Ectodermal cell (in vitro differentiated cells): ENCODE results near the gene APMAP.

ENCODE experiments used
- H3K27ac ChIP-seq: 2 replicates; pipeline ENCODE4 v1.7.0; 2013; ENCODE audit warnings: mild to moderate bottlenecking, low read depth, low read length; ENCODE audit not compliant: insufficient read depth, poor library complexity, severe bottlenecking
- H3K27me3 ChIP-seq: 2 replicates; pipeline ENCODE4 v1.7.0; 2013; ENCODE audit warnings: mild to moderate bottlenecking, low read length; ENCODE audit not compliant: insufficient read depth, control insufficient read depth, poor library complexity, severe bottlenecking
- H3K36me3 ChIP-seq: one replicate; pipeline ENCODE4 v1.7.0; 2013; ENCODE audit warnings: low read length; ENCODE audit not compliant: control insufficient read depth, insufficient read depth
- H3K4me1 ChIP-seq: one replicate; pipeline ENCODE4 v1.7.0; 2013; ENCODE audit warnings: low read length; ENCODE audit not compliant: control insufficient read depth, insufficient read depth
- H3K4me3 ChIP-seq: 2 replicates; pipeline ENCODE4 v1.7.0; 2013; ENCODE audit warnings: low read depth, low read length, control low read depth; ENCODE audit not compliant: insufficient read depth
- H3K9me3 ChIP-seq: 2 replicates; pipeline ENCODE4 v1.7.0; 2013; ENCODE audit warnings: mild to moderate bottlenecking, low read length, moderate library complexity; ENCODE audit not compliant: control insufficient read depth
- WGBS, 2 experiments: methylation state at CpG; one replicate each; pipeline ENCODE4 v1.1.7; 2013; ENCODE audit warnings: missing lambda C conversion rate in 2 of 2; 5-methylcytosine and 5-hydroxymethylcytosine counted together

Gene APMAP

DNA sequence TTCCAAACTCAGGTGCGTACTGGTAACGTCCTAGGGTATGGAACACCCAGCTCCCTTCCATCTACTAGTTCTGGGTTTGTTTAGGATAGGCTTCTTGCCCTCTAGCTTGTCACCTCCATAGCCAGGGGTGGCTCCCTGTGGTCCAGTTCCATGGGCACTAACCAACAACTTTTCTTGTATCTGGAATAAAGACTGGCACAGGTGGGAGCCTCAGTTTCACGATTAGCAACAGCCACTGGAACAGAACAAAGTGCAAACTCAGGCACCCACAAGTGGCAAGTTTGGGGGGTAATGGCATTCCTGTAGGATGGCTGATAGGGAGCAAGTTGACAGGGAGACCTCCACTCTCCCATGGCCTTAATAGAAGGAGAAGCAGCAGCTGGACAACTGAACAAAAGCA is 5.6 kb upstream of the APMAP start:
- Histone ChIP-seq H3K4me1 (no peaks in the 10 kb centered on the region), H3K27me3 (peaks cover 23% of the 10 kb centered on the region), H3K9me3 (no peaks in the 10 kb centered on the region), H3K36me3 (no peaks in the 10 kb centered on the region), H3K4me3 (no peak overlapping the region), H3K27ac (no peak overlapping the region)
- 92 to 96% methylated on average over 3 of the region's 3 CpGs for WGBS, 2 experiments

DNA sequence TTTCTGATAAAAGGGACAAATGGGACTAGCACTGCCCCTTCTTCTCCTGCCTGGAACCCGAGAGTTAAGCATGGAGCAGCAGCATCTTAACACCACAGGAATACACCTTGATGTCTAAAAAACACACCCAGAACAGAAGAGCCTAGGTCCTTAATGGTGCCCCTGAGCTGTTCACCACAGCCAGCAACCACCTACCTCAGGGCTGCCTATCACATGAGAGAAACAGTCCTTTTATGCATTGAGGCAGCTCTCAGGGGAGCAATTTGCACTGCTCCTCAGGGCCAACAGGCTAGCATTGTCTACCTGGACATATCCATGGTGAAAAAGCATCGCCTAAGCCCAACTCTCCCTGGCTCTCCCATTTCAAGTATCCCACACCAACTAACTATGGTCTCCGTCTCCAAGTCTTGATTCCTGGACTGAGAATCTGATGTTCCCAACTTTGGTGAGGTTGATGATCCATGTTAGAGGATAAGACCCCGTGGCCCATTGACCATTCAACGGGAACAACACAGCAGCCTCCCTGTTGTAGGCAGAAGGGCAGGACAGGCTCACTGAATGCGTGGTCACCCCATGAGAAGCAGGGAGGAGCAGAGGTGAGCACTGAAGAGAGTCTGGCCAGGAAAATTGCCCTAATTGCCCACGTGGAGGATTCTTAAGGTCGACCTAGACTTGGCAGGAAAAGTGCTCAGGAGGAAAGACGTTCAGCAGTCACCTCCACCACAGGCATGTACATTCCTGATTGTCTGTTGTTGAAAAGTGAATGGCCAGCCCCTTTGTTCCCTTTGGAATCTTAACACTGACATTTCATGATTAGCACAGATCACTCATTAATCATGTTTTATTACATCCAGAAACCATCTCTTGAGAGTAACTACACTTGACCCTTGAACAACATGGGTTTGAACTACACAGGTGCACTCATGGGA is 4.2 kb upstream of the APMAP start:
- 78 to 82% methylated on average over 9 of the region's 9 CpGs for WGBS, 2 experiments
- no peaks in the 10 kb centered on the region for H3K9me3 ChIP-seq
- no peaks in the 10 kb centered on the region for H3K4me1 ChIP-seq
- no peak overlapping the region for H3K27ac ChIP-seq
- no peaks in the 10 kb centered on the region for H3K36me3 ChIP-seq
- no peak overlapping the region for H3K4me3 ChIP-seq
- peaks cover 23% of the 10 kb centered on the region for H3K27me3 ChIP-seq

DNA sequence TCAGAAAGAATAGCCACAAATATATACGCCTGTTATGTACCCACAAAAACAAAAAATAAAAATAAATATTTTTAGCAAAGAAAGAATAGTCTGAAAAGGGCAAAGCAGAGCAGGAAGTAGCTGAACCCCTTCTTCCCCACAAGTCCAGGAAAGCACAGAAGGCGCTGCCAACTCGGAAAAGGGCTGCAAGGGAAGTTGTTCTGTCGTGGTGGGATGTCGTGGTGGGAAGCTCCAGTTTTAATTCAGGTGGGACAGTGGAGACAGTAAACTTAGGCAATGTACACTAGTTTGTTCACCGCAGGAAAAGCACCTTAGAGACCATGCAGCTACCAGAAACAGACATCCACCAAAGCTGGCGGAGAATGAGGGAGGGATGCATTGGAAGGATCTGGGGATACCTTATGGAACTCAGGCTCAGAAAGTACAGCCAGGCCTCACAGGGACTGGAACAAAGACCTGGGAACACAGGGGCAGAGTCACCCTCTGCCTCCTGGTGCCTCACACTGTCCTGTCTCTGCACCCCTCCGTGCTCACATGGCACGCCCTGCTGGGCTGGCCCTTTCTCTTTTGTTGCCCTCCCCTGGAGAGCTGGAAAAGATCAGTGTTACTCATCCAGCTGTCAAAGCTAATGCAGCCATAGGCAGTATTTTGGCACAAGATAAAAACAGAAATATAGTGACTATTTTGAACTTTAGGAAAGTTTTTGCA is 3.3 kb upstream of the APMAP start:
- no peaks in the 10 kb centered on the region for H3K9me3 ChIP-seq
- no peaks in the 10 kb centered on the region for H3K36me3 ChIP-seq
- peaks cover 23% of the 10 kb centered on the region for H3K27me3 ChIP-seq
- no peak overlapping the region for H3K27ac ChIP-seq
- peaks cover 7% of the 10 kb centered on the region for H3K4me1 ChIP-seq
- WGBS, 2 experiments = 76 to 77% methylated on average over 8 of the region's 9 CpGs
- no peak overlapping the region for H3K4me3 ChIP-seq

DNA sequence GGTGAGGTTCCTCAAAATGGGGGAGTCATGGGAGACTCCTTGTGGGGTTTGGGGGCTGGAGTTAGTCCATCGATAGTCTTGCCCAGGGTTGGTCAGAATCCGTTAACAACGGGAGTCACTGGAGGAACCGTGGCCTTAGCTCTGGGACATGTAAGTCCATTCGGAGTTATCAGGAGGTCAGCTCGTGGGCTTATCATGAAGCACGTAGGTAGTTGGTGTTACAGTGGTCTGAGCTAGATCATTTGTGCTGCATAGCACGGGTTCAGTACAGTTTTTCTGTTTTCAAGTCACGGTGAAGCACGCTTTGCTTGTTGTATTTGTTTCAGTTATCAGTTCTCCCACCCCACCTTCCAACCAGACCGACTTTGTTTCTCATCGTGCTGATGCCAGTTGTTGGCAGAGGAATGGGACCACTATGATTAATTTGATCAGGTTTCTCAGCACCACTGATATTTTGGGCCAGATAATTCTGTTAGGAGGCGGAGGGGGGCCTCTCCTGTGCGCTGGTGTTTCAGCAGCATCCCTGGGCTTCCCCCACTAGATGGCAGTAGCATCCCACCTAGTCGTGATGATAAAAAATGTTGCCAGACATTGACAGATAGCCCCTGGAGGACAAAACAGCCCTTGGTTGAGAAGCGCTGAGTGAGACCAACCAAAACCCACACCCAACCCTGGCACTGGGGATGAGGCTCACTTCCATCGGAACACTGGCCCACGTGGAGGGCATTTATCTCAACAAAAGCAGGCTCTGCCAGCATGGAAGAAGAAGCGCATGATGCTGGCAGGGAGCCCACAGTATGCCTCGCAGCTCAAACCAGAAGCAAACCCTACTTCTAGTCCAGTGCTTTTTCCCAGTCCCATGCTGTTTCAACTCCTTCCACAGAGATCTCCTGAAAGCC is 2.2 kb upstream of the APMAP start:
- no peak overlapping the region for H3K4me3 ChIP-seq
- H3K4me1 ChIP-seq = peaks cover 7% of the 10 kb centered on the region
- H3K27ac ChIP-seq = no peak overlapping the region
- peaks cover 20% of the 10 kb centered on the region for H3K27me3 ChIP-seq
- H3K9me3 ChIP-seq = no peaks in the 10 kb centered on the region
- WGBS, 2 experiments = 52 to 54% methylated on average over 20 of the region's 20 CpGs
- no peaks in the 10 kb centered on the region for H3K36me3 ChIP-seq

DNA sequence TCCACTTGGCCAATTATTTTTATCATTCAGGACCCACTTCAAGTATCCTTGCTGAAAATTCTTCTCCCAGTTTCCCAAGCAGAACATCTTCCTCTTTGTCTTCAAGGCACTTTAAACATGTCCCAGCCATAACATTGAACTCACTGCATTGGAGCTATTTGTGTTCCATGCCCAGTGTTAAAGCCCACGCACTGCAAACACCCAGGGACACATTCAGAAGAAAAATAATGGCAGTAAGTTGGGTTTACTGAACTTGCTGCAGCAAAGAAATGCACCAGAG is 1.6 kb upstream of the APMAP start:
- no peaks in the 10 kb centered on the region for H3K36me3 ChIP-seq
- WGBS, 2 experiments = 89 to 93% methylated on average over 1 of the region's 1 CpG
- peaks cover 14% of the 10 kb centered on the region for H3K27me3 ChIP-seq
- H3K9me3 ChIP-seq = no peaks in the 10 kb centered on the region
- H3K27ac ChIP-seq = no peak overlapping the region
- peaks cover 7% of the 10 kb centered on the region for H3K4me1 ChIP-seq
- no peak overlapping the region for H3K4me3 ChIP-seq

DNA sequence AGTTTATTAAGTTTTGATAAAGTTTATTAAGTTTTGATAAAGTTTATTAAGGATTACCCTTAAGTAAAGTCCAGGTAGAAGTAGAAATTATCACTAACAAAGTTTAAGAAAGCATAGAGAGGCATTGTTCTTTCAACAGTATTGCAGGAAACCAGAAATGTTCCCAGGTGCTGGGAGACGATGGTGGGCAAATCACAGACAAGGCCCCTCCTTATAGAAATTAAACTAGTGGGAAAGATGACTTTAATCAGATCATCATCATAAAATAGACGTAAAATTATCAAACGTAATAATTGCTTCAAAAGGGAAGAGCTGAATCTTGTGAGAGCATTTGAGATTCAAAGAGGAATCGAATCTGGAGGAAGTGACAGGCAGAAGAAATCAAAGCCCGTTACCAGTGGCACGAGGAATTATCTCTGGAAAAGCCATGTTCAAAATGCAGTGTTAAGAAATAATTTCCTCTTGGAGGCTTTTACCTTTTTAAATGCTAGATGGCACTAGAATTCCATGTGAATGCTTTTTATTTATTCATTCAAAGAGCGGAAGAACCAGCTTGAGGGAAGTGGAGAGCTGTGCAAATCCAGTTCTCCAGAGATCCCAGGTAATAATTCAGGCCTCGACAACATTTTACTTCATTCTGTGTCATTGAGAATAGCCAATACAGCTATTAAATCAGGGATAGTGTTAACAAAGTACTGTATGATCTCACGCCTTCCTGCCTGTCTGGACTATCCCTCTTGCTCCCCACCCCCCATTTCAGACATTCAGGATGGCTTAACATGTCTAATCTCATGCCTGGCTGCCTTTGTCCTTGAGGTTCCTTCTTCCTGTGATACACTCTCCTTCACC is 1.0 kb upstream of the APMAP start:
- no peaks in the 10 kb centered on the region for H3K36me3 ChIP-seq
- WGBS, 2 experiments = 86 to 88% methylated on average over 9 of the region's 9 CpGs
- H3K9me3 ChIP-seq = no peaks in the 10 kb centered on the region
- H3K27me3 ChIP-seq = peaks cover 11% of the 10 kb centered on the region
- peak overlapping the region; percentile 82 for H3K4me3 ChIP-seq
- H3K27ac ChIP-seq = no peak overlapping the region
- H3K4me1 ChIP-seq = peaks cover 7% of the 10 kb centered on the region

DNA sequence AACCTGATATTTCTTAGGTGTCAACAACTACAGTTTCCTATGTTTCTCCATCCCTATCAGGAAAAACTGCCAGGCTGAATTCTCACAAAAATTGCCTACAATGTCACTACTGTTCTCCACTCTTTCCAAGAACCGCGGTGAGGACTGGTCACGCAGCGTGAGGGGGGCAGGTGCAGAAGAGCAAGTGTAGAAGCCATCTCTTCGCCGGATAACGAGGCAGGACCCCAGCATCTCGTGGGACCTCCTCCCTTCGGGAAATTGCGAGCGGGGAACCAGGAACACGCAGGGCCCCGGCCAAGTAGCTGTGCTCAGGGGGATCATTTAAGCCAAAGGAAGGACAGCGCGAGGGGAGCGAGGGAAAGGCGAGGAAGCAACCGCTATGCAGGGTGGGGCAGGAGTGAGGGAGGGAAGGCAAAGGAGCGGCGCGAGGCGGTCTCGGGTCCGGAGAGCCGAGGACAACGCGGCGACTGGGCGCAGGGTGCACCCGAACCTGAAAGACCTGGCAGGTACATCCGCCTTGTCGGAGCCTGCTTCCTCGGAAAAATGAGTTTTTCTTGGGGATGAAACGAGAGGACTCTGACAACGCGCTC is 559 bp downstream of the APMAP start:
- Histone ChIP-seq H3K27ac (no peak overlapping the region), H3K4me3 (peak overlapping the region; percentile 82), H3K36me3 (no peaks in the 10 kb centered on the region), H3K4me1 (peaks cover 7% of the 10 kb centered on the region), H3K9me3 (no peaks in the 10 kb centered on the region), H3K27me3 (no peaks in the 10 kb centered on the region)
- WGBS, 2 experiments = 1 to 2% methylated on average over 36 of the region's 36 CpGs

DNA sequence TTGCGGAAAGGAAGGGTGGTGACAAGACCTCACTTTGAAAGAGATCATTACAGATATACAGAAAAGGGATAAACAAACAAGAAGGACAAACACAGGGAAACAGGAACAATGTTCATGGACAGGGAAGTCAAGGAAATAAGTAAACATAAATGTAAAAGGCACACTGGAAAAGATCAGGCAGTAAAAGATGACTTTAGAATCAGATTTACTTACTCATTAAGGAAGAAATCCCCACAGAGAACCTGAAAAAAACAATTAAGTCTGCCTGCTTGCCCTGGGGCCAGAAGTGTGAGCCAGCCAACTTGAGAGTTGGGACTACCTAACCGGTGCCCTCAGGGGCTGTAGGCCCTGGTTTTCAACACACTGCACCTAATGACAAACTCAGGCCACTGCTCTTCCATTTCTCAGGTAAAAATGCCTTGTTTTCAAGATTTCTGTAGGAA is 1.7 kb downstream of the APMAP start:
- peaks cover 7% of the 10 kb centered on the region for H3K4me1 ChIP-seq
- H3K4me3 ChIP-seq = no peak overlapping the region
- H3K9me3 ChIP-seq = no peaks in the 10 kb centered on the region
- no peak overlapping the region for H3K27ac ChIP-seq
- H3K27me3 ChIP-seq = no peaks in the 10 kb centered on the region
- WGBS, 2 experiments = 64 to 80% methylated on average over 1 to 2 of the region's 2 CpGs
- H3K36me3 ChIP-seq = no peaks in the 10 kb centered on the region

DNA sequence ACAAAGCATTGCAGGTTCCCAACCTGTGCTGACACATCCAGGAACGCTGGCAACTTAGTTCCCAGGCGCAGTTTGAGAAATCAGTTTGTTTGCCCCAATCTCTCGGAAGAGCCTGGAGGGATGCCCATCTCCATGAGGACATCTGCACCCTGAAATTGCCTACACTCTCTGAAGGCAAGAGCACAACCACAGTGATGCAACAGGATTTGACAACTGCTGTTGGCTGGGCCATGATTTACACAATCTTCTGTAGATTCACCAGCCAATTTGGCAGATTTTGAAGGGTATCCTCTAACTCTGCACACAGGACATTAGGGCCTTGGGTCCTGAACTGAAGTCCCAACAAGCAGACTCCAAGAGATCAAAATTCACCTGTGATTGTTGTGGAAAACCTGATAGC is 3.4 kb downstream of the APMAP start:
- Histone ChIP-seq H3K27me3 (no peaks in the 10 kb centered on the region), H3K9me3 (no peaks in the 10 kb centered on the region), H3K4me1 (peaks cover 7% of the 10 kb centered on the region), H3K27ac (no peak overlapping the region), H3K4me3 (no peak overlapping the region), H3K36me3 (no peaks in the 10 kb centered on the region)
- 93 to 95% methylated on average over 3 of the region's 3 CpGs for WGBS, 2 experiments
